ENCODE results near the gene MRPL36.
"Not testable (repeated sequence)": the region's sequence is repeated elsewhere in the genome, so short reads cannot be mapped to it uniquely, and the experiment has no call there.

MRPL36 gene

GRCh38 chr5:1814183-1815020, 14.8 kb upstream of the MRPL36 start:
- DNase-seq = no peak

- DNase-seq = no peak
Observed at GRCh38 chr5:1810581-1811101, 11.0 kb upstream of the MRPL36 start.

GRCh38 chr5:1809416-1810035, 9.9 kb upstream of the MRPL36 start:
- no peak for DNase-seq

GRCh38 chr5:1808439-1808838, 8.8 kb upstream of the MRPL36 start:
- DNase-seq = no peak

GRCh38 chr5:1807451-1808185, 8.0 kb upstream of the MRPL36 start:
- no peak for DNase-seq

GRCh38 chr5:1806974-1807373, 7.3 kb upstream of the MRPL36 start:
- DNase-seq = no peak

GRCh38 chr5:1806199-1806598, 6.6 kb upstream of the MRPL36 start:
- DNase-seq = no peak

- no peak for DNase-seq
Observed at GRCh38 chr5:1805736-1806135, 6.1 kb upstream of the MRPL36 start.

- no peak for DNase-seq
Observed at GRCh38 chr5:1805326-1805725, 5.7 kb upstream of the MRPL36 start.

GRCh38 chr5:1804001-1804690, 4.5 kb upstream of the MRPL36 start:
- DNase-seq = no peak

- DNase-seq = no peak
Observed at GRCh38 chr5:1803192-1803591, 3.6 kb upstream of the MRPL36 start.

- DNase-seq = no peak
Observed at GRCh38 chr5:1801967-1802295, 2.3 kb upstream of the MRPL36 start.

GRCh38 chr5:1801222-1801966, 1.8 kb upstream of the MRPL36 start, which contains the start of gene NDUFS6:
Gene NDUFS6 (plus strand): TSS chr5:1801407. CDS start chr5:1801418, 11 bp downstream.
- peak; percentile 84 for DNase-seq

GRCh38 chr5:1800472-1801221, 1.0 kb upstream of the MRPL36 start:
- no peak for DNase-seq

- peak; percentile 38 for DNase-seq
Observed at GRCh38 chr5:1799110-1799601, 481 bp downstream of the MRPL36 start.

GRCh38 chr5:1798589-1798988, 1.0 kb downstream of the MRPL36 start:
- not testable (repeated sequence) for DNase-seq

GRCh38 chr5:1797855-1798254, 1.8 kb downstream of the MRPL36 start:
- no peak for DNase-seq

GRCh38 chr5:1797103-1797800, 2.4 kb downstream of the MRPL36 start:
- DNase-seq = no peak

GRCh38 chr5:1796371-1797102, 3.1 kb downstream of the MRPL36 start:
- no peak for DNase-seq

- no peak for DNase-seq
Observed at GRCh38 chr5:1795931-1796330, 3.7 kb downstream of the MRPL36 start.
